ENCODE results near the gene CDC42BPA. TPM values are rescaled to one million over a fixed set of nuclear protein-coding genes. Genes with fewer than 3 reads are reported as not detected.

Gene CDC42BPA
- total and polyA plus RNA-seq, 9 of the 15 experiments (the other 6 are each of a cell fraction or from before 2014, with no cell fraction given): 8.0 to 77.5 (median 52.1) TPM

DNA sequence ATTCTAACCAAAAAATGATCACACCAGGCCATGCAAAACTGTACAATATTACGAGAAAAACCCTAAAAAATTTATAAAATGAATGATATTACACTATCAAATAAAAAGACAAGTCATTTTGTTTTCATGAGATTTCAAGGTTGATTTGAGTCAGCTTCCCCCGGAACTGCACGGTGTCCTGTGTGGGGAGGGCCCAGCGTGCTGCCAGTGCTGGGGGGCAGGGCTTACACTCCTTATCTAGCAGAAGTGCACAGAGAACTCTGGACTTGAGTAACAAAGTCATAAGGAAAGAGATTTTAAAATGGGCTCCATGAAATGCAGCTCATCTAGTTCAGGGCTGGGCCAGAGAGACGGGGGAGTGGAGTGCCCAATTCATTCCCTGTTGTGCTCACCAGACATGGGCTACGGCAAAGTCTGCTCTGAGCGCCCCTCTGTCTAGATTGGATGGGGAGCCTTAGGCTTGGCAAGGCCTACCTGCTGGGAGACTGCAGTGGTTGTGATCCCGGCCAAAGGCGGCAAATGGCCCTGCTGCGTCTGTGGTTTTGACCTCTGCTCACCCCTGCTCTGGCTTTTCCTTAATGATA, 328.1 kb downstream of the CDC42BPA start (continued):
- TF ChIP-seq, protein P1, sequence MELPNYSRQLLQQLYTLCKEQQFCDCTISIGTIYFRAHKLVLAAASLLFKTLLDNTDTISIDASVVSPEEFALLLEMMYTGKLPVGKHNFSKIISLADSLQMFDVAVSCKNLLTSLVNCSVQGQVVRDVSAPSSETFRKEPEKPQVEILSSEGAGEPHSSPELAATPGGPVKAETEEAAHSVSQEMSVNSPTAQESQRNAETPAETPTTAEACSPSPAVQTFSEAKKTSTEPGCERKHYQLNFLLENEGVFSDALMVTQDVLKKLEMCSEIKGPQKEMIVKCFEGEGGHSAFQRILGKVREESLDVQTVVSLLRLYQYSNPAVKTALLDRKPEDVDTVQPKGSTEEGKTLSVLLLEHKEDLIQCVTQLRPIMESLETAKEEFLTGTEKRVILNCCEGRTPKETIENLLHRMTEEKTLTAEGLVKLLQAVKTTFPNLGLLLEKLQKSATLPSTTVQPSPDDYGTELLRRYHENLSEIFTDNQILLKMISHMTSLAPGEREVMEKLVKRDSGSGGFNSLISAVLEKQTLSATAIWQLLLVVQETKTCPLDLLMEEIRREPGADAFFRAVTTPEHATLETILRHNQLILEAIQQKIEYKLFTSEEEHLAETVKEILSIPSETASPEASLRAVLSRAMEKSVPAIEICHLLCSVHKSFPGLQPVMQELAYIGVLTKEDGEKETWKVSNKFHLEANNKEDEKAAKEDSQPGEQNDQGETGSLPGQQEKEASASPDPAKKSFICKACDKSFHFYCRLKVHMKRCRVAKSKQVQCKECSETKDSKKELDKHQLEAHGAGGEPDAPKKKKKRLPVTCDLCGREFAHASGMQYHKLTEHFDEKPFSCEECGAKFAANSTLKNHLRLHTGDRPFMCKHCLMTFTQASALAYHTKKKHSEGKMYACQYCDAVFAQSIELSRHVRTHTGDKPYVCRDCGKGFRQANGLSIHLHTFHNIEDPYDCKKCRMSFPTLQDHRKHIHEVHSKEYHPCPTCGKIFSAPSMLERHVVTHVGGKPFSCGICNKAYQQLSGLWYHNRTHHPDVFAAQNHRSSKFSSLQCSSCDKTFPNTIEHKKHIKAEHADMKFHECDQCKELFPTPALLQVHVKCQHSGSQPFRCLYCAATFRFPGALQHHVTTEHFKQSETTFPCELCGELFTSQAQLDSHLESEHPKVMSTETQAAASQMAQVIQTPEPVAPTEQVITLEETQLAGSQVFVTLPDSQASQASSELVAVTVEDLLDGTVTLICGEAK (IDR thresholded peaks at IDR 0.05): peak; percentile 47; the same call in 1 of the 2 replicates
- TF ChIP-seq, protein P1 (CRISPR knock-in tag; IDR thresholded peaks at IDR 0.05): no peak
- TF ChIP-seq PHF21A (IDR thresholded peaks at IDR 0.05; ENCODE audit: borderline replicate concordance, low read depth) (no peak), ATF1 (CRISPR knock-in tag; IDR thresholded peaks at IDR 0.05) (no peak), ATF1 (tag; IDR thresholded peaks at IDR 0.05) (peak; percentile 56; the same call in 1 of the 2 replicates), TCF3 (CRISPR knock-in tag; IDR thresholded peaks at IDR 0.05) (no peak), BCOR (IDR thresholded peaks at IDR 0.05) (no peak), GATAD2B (IDR thresholded peaks at IDR 0.05; ENCODE audit: borderline replicate concordance) (no peak), KDM1A (IDR thresholded peaks at IDR 0.05) (no peak), MTA2 (IDR thresholded peaks at IDR 0.05; ENCODE audit: low read depth) (no peak), ZNF830 (CRISPR knock-in tag; IDR thresholded peaks at IDR 0.05) (0 out of 2 replicates have a peak, but pooled peaks have one; percentile 75)
- TF ChIP-seq, protein P2, sequence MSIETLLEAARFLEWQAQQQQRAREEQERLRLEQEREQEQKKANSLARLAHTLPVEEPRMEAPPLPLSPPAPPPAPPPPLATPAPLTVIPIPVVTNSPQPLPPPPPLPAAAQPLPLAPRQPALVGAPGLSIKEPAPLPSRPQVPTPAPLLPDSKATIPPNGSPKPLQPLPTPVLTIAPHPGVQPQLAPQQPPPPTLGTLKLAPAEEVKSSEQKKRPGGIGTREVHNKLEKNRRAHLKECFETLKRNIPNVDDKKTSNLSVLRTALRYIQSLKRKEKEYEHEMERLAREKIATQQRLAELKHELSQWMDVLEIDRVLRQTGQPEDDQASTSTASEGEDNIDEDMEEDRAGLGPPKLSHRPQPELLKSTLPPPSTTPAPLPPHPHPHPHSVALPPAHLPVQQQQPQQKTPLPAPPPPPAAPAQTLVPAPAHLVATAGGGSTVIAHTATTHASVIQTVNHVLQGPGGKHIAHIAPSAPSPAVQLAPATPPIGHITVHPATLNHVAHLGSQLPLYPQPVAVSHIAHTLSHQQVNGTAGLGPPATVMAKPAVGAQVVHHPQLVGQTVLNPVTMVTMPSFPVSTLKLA (conservative IDR thresholded peaks at IDR 0.05): peak; percentile 49 to 58; a peak in 3 of 4 replicates
- TF ChIP-seq, protein P3, sequence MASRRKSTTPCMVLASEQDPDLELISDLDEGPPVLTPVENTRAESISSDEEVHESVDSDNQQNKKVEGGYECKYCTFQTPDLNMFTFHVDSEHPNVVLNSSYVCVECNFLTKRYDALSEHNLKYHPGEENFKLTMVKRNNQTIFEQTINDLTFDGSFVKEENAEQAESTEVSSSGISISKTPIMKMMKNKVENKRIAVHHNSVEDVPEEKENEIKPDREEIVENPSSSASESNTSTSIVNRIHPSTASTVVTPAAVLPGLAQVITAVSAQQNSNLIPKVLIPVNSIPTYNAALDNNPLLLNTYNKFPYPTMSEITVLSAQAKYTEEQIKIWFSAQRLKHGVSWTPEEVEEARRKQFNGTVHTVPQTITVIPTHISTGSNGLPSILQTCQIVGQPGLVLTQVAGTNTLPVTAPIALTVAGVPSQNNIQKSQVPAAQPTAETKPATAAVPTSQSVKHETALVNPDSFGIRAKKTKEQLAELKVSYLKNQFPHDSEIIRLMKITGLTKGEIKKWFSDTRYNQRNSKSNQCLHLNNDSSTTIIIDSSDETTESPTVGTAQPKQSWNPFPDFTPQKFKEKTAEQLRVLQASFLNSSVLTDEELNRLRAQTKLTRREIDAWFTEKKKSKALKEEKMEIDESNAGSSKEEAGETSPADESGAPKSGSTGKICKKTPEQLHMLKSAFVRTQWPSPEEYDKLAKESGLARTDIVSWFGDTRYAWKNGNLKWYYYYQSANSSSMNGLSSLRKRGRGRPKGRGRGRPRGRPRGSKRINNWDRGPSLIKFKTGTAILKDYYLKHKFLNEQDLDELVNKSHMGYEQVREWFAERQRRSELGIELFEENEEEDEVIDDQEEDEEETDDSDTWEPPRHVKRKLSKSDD (conservative IDR thresholded peaks at IDR 0.05; ENCODE audit: low read length): no peak
